BE2C (cell line): ENCODE measurements around the gene KLF3.

ENCODE experiments used
- DNase-seq: peaks from one replicate; pipeline ENCODE4 v3.0.0-alpha.2; 2020
- H3K27me3 ChIP-seq: fragments of 250-450 bp; sonication (Bioruptor Pico); 2 replicates; pipeline ENCODE4 v1.5.1; 2020; ENCODE audit warnings: mild to moderate bottlenecking
- H3K36me3 ChIP-seq: fragments of 250-450 bp; sonication (Bioruptor Pico); 2 replicates; pipeline ENCODE4 v1.5.1; 2020; ENCODE audit warnings: mild to moderate bottlenecking
- H3K4me1 ChIP-seq: fragments of 250-450 bp; sonication (Bioruptor Pico); 2 replicates; pipeline ENCODE4 v1.5.1; 2020
- H3K4me3 ChIP-seq: 2 replicates; pipeline ENCODE4 v1.5.1; 2011; ENCODE audit warnings: low read depth, low read length
- H3K9me3 ChIP-seq: fragments of 250-450 bp; sonication (Bioruptor Pico); 2 replicates; pipeline ENCODE4 v1.5.1; 2020
- CTCF ChIP-seq: IDR thresholded peaks from 2 replicates; pipeline ENCODE4 v1.5.1; 2012; ENCODE audit warnings: mild to moderate bottlenecking, low read depth, low read length

The KLF3 gene

GRCh38 chr4:38692421-38692820 is 28.4 kb downstream of the KLF3 start:
- Histone ChIP-seq H3K9me3 (no peaks in the 10 kb centered on the region), H3K4me1 (no peaks in the 10 kb centered on the region), H3K36me3 (peaks cover 90% of the 10 kb centered on the region), H3K27me3 (no peaks in the 10 kb centered on the region), H3K4me3 (no peak overlapping the region)
- DNase-seq, result no peak
- no peak for TF ChIP-seq CTCF

- H3K27me3 ChIP-seq, result no peaks in the 10 kb centered on the region
- no peaks in the 10 kb centered on the region for H3K4me1 ChIP-seq
- H3K9me3 ChIP-seq, result no peaks in the 10 kb centered on the region
- no peak for TF ChIP-seq CTCF
- peaks cover 87% of the 10 kb centered on the region for H3K36me3 ChIP-seq
- H3K4me3 ChIP-seq, result no peak overlapping the region
- DNase-seq, result no peak
These were observed 29.6 kb downstream of the KLF3 start for GRCh38 chr4:38693569-38693968.

GRCh38 chr4:38694330-38694729 is 30.3 kb downstream of the KLF3 start:
- no peaks in the 10 kb centered on the region for H3K4me1 ChIP-seq
- no peaks in the 10 kb centered on the region for H3K27me3 ChIP-seq
- no peaks in the 10 kb centered on the region for H3K9me3 ChIP-seq
- peaks cover 80% of the 10 kb centered on the region for H3K36me3 ChIP-seq
- no peak for DNase-seq
- TF ChIP-seq CTCF, result no peak
- no peak overlapping the region for H3K4me3 ChIP-seq

GRCh38 chr4:38695809-38696208 is 31.8 kb downstream of the KLF3 start:
- no peaks in the 10 kb centered on the region for H3K9me3 ChIP-seq

GRCh38 chr4:38696697-38697096 is 32.7 kb downstream of the KLF3 start:
- no peak for TF ChIP-seq CTCF
- no peaks in the 10 kb centered on the region; the same call in 1 of the 2 replicates for H3K4me1 ChIP-seq
- no peaks in the 10 kb centered on the region for H3K9me3 ChIP-seq
- no peaks in the 10 kb centered on the region for H3K27me3 ChIP-seq
- DNase-seq, result no peak
- H3K4me3 ChIP-seq, result no peak overlapping the region
- H3K36me3 ChIP-seq, result peaks cover 56% of the 10 kb centered on the region

More at GRCh38 chr4:38695809-38696208, 31.8 kb downstream of the KLF3 start:
- Histone ChIP-seq H3K27me3 (no peaks in the 10 kb centered on the region), H3K4me3 (no peak overlapping the region), H3K36me3 (peaks cover 65% of the 10 kb centered on the region), H3K4me1 (no peaks in the 10 kb centered on the region; the same call in 1 of the 2 replicates)
- no peak for DNase-seq
- TF ChIP-seq CTCF, result no peak

- Histone ChIP-seq H3K9me3 (no peaks in the 10 kb centered on the region), H3K27me3 (no peaks in the 10 kb centered on the region), H3K4me3 (no peak overlapping the region), H3K4me1 (no peaks in the 10 kb centered on the region; the same call in 1 of the 2 replicates), H3K36me3 (peaks cover 47% of the 10 kb centered on the region)
- DNase-seq, result no peak
- TF ChIP-seq CTCF, result no peak
These were observed 34.2 kb downstream of the KLF3 start for GRCh38 chr4:38698176-38698575.
